ENCODE measurements around the gene CHST13.

DNA sequence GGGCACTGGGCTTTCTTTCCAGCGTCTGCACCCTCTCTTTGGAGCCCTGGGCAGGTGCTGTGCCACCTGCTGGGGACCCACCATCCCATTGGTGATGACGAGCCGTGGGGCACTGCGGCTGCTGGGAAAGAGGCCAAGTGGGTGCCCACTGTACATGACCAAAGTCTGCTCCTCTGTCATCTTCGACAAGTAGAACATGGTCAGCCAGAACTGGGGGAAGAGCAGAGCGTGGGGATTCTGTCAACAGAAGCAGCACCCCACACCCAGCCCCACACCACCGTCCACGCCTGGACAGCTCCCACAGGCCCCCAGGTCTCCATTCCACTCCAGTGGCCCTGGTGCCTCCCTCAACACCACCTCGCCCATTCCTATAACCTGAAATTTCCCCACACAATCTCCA is 16.1 kb upstream of the CHST13 start:
- TF ChIP-seq POLR2A (IDR thresholded peaks at IDR 0.05) (no peak), POLR2AphosphoS5 (IDR thresholded peaks at IDR 0.05) (no peak)
- TF ChIP-seq, protein P1, sequence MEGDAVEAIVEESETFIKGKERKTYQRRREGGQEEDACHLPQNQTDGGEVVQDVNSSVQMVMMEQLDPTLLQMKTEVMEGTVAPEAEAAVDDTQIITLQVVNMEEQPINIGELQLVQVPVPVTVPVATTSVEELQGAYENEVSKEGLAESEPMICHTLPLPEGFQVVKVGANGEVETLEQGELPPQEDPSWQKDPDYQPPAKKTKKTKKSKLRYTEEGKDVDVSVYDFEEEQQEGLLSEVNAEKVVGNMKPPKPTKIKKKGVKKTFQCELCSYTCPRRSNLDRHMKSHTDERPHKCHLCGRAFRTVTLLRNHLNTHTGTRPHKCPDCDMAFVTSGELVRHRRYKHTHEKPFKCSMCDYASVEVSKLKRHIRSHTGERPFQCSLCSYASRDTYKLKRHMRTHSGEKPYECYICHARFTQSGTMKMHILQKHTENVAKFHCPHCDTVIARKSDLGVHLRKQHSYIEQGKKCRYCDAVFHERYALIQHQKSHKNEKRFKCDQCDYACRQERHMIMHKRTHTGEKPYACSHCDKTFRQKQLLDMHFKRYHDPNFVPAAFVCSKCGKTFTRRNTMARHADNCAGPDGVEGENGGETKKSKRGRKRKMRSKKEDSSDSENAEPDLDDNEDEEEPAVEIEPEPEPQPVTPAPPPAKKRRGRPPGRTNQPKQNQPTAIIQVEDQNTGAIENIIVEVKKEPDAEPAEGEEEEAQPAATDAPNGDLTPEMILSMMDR (IDR thresholded peaks at IDR 0.05): no peak
